Measurements from ENCODE around the gene EYS.

Gene EYS

DNA sequence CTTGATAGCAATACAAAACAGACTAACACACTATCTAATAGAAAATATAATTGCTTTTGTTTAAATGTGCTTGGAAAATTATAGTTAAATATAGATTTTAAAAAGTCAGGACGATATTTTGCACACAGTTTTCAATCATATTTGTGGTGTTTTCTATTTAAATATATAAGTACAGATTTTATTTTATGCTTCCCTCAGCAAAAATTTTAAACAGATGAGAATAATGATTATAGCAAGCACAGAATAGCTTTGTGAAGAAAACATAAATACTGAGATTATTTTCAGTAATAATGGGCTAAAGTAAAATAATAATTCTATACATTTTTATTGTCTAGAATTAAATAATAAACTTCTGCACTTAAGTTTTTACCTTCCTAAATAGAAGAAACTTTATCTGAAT lies 1262.0 kb downstream of the EYS start:
- TF ChIP-seq, protein P1, sequence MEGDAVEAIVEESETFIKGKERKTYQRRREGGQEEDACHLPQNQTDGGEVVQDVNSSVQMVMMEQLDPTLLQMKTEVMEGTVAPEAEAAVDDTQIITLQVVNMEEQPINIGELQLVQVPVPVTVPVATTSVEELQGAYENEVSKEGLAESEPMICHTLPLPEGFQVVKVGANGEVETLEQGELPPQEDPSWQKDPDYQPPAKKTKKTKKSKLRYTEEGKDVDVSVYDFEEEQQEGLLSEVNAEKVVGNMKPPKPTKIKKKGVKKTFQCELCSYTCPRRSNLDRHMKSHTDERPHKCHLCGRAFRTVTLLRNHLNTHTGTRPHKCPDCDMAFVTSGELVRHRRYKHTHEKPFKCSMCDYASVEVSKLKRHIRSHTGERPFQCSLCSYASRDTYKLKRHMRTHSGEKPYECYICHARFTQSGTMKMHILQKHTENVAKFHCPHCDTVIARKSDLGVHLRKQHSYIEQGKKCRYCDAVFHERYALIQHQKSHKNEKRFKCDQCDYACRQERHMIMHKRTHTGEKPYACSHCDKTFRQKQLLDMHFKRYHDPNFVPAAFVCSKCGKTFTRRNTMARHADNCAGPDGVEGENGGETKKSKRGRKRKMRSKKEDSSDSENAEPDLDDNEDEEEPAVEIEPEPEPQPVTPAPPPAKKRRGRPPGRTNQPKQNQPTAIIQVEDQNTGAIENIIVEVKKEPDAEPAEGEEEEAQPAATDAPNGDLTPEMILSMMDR (IDR thresholded peaks at IDR 0.05): no peak

DNA sequence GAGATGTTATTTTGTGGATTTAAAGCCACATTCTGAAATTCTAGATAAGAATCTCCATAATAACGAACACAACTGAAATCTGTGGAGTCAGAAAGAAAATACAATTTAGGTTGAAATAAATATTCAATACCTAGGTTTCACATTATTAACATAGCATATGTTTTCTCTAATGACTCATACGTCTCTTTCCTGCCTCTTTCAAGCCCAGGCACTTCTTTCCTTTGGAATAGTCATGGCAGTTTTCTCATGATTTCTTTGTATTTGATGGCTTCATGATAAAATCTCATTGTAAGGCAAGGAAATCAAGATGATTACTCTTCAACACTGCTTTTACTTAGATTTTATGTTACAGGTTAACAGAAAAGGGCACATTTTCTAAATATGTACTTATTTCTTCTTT lies 1267.8 kb downstream of the EYS start:
- TF ChIP-seq, protein P1 (IDR thresholded peaks at IDR 0.05): no peak

DNA sequence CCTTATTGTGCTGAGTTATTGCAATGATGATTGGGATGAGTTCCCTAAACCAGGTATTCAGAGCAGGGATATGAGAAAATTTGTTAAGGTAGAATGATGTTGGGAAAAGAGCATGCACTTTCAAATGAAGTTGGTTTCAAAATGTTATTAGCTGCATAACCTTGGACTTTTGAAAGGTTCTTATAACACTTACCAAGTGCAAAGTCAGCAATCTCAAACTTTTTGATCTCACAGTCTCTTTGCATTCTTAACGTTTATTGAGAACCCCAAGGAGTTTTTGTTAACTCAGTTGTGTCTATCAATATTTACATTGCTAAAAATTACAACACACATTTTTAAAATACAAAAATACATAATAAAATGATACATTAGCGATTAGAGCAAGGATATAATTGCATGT lies 1269.0 kb downstream of the EYS start:
- TF ChIP-seq, protein P1 (IDR thresholded peaks at IDR 0.05): no peak

DNA sequence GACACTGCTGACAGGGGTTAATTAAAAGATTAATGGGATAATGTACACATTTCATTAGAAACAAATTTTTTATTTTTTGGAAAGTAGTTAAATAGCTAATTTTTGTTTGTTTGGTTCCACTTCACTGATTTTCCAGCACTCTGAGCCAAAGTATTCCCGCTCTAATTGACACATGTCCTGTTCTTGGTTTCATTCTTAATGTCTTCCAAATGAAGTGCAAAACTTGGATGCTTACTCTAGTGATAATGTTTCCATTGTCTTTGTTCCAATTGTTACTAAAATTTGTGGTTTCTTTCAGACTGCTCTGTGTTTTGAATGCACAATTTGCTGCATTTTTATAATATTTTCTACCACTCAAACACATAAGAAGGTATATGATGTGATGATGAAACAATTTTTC lies 1277.1 kb downstream of the EYS start:
- TF ChIP-seq, protein P1 (IDR thresholded peaks at IDR 0.05): no peak

DNA sequence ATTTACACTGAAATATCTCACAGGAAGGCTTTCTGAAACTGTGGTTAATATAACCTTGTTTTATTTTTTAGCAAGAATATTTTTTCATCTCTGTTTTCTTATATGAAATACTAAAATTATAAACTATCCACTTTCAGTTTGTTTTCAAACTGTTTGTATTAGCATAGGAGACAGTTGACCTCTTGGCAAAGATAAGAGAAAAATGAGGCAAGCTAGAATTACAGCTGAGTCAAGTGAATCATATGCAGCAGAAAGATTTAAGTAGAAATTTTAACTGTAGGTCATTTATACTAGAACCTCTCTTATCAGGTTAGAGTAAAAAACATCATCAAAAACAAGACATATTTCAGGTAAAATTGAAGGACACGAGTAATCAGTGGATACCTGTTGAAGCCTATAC lies 1278.8 kb downstream of the EYS start:
- TF ChIP-seq, protein P1 (IDR thresholded peaks at IDR 0.05): no peak

DNA sequence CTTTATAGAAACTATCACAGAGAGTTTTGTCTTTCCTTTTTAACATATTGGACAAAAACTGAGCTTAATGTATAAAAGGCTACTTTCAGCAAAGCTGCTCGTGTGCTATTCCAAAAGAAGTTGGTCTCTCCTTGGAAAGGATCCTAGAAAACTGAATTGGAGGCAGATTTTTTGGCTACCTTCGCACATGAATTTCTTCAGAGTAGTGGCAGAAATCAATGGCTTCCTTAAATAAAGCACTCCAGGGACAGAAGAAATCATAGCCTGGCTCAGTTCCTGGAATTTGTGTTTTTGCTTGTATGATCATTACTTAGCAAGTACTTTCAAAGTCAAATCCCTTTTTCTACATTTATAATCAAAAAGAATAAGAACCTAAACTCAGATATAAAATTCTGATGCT lies 1291.1 kb downstream of the EYS start:
- TF ChIP-seq, protein P1 (IDR thresholded peaks at IDR 0.05): no peak

DNA sequence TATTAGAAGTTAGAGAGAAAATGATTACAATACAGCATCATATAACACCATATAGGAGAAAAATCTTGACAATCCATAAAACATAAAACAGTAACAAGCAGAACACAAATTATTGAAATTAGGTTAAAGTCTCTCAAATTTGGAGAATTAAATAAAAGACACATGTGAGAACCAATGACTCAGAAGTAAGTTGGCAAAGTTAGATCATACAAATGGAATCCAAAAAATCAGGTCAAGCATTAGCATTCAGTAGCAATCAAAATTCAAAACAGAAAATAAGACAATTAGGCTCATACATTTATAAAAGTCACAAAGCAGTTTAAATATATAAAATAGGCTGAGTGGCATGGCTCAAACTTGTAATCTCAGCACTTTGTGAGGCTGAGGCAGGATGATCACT lies 1295.8 kb downstream of the EYS start:
- TF ChIP-seq, protein P1 (IDR thresholded peaks at IDR 0.05): no peak

DNA sequence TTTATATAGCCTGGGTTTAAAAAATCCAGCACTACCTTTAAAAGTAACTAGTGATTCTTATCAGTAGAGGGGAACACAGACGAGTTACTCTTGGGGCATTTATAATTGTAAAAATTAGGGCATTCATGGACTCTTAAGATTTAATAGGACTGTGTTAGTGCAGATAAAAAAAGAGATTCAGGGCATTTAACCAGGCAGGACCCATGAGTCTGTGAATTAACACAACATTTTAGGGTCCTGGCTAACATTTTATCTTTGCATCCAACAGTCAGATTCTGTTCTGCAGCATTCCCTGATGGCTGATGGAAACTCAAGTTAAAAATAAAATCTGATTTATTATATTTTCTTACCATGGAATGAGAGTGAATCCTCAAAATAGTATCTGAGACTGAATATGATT lies 1297.1 kb downstream of the EYS start:
- TF ChIP-seq, protein P1 (IDR thresholded peaks at IDR 0.05): no peak

Measured in LNCAP (cell line).